Ovary (tissue), 9 donors: ENCODE data around the gene BNIP2. TPM values are rescaled to one million over a fixed set of nuclear protein-coding genes. Genes with fewer than 3 reads are reported as not detected.

Experiments used
- DNase-seq, 5 donors: peaks; one replicate each; pipeline ENCODE4 v3.0.0-alpha.2; 2019 to 2020
- H3K27ac ChIP-seq, 2 donors: fragments of 200-600 bp; one replicate each; pipeline versions ENCODE4 v1.5.1 to v1.8.0; 2019 to 2022
- H3K27me3 ChIP-seq: fragments of 200-600 bp; one replicate; pipeline ENCODE4 v1.8.0; 2022
- H3K36me3 ChIP-seq: fragments of 200-600 bp; sonication (generic); one replicate; pipeline ENCODE4 v1.5.1; 2019
- H3K4me1 ChIP-seq: one replicate; pipeline ENCODE4 v1.8.1; 2013; ENCODE audit warnings: mild to moderate bottlenecking, moderate library complexity; ENCODE audit not compliant: insufficient read depth
- H3K4me3 ChIP-seq: fragments of 200-600 bp; sonication (generic); one replicate; pipeline ENCODE4 v1.5.1; 2017
- H3K9me3 ChIP-seq, 2 donors: fragments of 200-600 bp in 1 of 2; sonication (generic) in 1 of 2; one replicate each; pipeline versions ENCODE4 v1.5.1 to v1.8.1; 2013 to 2019; ENCODE audit warnings: mild to moderate bottlenecking in 1 of 2, moderate library complexity in 1 of 2
- EP300 ChIP-seq: sonication (generic); formaldehyde crosslinking; IDR thresholded peaks from one replicate; pipeline ENCODE4 v1.6.1; 2017; ENCODE audit warnings: antibody characterized with exemption
- POLR2A ChIP-seq: fragments of 450-650 bp; IDR thresholded peaks from one replicate; pipeline ENCODE4 v1.6.1; 2017; ENCODE audit warnings: antibody characterized with exemption, mild to moderate bottlenecking, moderate library complexity
- WGBS, 3 donors: extraction: QIAGEN DNeasy Blood & Tissue Kit in 1 of 3; methylation state at CpG; one replicate each; pipeline versions ENCODE4 v1.1.5 to v1.1.7; 2013 to 2017; 5-methylcytosine and 5-hydroxymethylcytosine counted together
- intact Hi-C, 4 donors: fragments of 100-400 bp; cut with DNase I; formaldehyde crosslinking; loops; one replicate each; pipeline versions ENCODE4 v1.11.0 to v1.15.1; 2022 to 2023
- polyA plus RNA-seq, 2 donors: library from polyadenylated mRNA; stranded (reverse); fragments of 200-250 nt in 1 of 2; fragments of 350-450 nt in 1 of 2; fragmentation: Illumina TruSeq in 1 of 2; extraction: RNeasy Lipid Tissue Mini Kit (QIAGEN cat#74804) in 1 of 2; gene quantifications; one replicate each; pipeline ENCODE4 v1.2.3, GENCODE V29; 2013 to 2014
- total RNA-seq, 7 donors: library from RNA; depleted of rRNA in 2 of 7; stranded (reverse); fragments of >200 nt in 2 of 7; fragmentation: NEBNext Ultra II Directional in 3 of 7; extraction: Animal tissue kit (Norgen Biotek cat#: 25700) in 3 of 7; gene quantifications; one replicate each; pipeline versions ENCODE4 v1.1.0 to v1.2.4, GENCODE V29; 2016 to 2023
- TF ChIP-seq, protein P1 (sequence below), 3 donors: fragments of 450-650 bp in 2 of 3; fragments of 200-600 bp in 1 of 3; IDR thresholded peaks; one replicate each; pipeline versions ENCODE4 v1.5.1 to v1.8.0; 2016 to 2022; ENCODE audit warnings: antibody characterized with exemption in 3 of 3, mild to moderate bottlenecking in 1 of 3
- donor health status: DM: no; HTN: no; CAD: no; lungs with moderate emphysema.
- donor health status: DM: no; HTN: no; CAD: no.
- donor health status: Bipolar disorder and iron deficiency.
- donor health status: DM: yes; HTN: yes; CAD: no.
- donor health status: DM: no; HTN: no; CAD: no.
- donor health status: DM: yes; HTN: yes; CAD: no.

Gene BNIP2
- total and polyA plus RNA-seq, 9 donors = 31.3 to 71.4 (median 63.8) TPM

DNA sequence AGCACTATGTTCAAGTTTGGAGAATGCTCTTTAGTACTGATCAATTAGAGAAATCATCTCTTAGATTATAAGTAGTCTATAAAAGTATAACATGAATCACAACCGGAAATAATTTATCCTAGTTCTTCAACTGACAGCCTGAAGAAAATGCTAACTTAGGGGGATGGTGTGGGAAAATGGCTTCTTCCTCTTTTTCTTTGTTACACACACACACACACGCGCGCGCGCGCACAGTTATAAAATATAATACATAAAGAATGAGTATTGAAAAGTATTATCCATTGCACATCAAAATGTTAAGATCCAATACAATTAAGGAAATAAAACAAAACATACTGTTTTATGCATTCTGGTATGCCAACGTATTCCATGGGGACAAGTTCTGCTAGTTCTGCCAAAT, 20.6 kb downstream of the BNIP2 start:
- TF ChIP-seq, protein P1, sequence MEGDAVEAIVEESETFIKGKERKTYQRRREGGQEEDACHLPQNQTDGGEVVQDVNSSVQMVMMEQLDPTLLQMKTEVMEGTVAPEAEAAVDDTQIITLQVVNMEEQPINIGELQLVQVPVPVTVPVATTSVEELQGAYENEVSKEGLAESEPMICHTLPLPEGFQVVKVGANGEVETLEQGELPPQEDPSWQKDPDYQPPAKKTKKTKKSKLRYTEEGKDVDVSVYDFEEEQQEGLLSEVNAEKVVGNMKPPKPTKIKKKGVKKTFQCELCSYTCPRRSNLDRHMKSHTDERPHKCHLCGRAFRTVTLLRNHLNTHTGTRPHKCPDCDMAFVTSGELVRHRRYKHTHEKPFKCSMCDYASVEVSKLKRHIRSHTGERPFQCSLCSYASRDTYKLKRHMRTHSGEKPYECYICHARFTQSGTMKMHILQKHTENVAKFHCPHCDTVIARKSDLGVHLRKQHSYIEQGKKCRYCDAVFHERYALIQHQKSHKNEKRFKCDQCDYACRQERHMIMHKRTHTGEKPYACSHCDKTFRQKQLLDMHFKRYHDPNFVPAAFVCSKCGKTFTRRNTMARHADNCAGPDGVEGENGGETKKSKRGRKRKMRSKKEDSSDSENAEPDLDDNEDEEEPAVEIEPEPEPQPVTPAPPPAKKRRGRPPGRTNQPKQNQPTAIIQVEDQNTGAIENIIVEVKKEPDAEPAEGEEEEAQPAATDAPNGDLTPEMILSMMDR (IDR thresholded peaks at IDR 0.05) = no peak
- TF ChIP-seq POLR2A (no peak), EP300 (no peak)
- Histone ChIP-seq H3K4me1 (no peaks in the 10 kb centered on the region), H3K36me3 (no peaks in the 10 kb centered on the region), H3K27me3 (no peaks in the 10 kb centered on the region), H3K9me3 (no peaks in the 10 kb centered on the region), H3K27ac (no peak overlapping the region), H3K4me3 (no peak overlapping the region)
- DNase-seq = no peak
- intact Hi-C loops = no loop called here
- WGBS, 3 donors = 90 to 95% (median 90%) methylated on average over 8 of the region's 8 CpGs

DNA sequence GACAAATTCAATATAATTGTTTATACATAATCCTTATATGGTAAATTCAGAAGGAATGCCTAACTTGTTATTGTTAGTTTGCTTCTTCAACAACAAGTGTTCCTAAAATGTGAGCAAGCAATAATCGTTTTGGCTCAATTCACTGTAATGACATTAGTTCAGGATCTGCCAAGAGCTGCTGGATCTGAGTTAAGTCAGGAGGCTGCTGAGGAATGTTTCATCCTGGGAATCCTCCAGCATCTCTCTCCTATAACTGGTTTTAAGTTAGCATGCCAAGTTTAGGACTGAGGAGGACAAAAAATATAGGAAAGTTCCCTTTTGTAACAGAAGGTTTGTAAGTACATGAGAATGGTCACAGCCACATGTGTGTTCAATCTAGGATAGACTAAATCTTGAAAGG, 26.9 kb downstream of the BNIP2 start:
- no peak overlapping the region for H3K27ac ChIP-seq

GRCh38 chr15:59659366-59659765, 29.8 kb downstream of the BNIP2 start:
- DNase-seq = no peak
- no peaks in the 10 kb centered on the region for H3K36me3 ChIP-seq
- TF ChIP-seq POLR2A (no peak), EP300 (no peak)
- TF ChIP-seq, protein P1 (IDR thresholded peaks at IDR 0.05) = no peak
- H3K9me3 ChIP-seq = no peaks in the 10 kb centered on the region
- 45 to 64% (median 57%) methylated on average over 1 of the region's 1 CpG for WGBS, 3 donors
- no peaks in the 10 kb centered on the region for H3K27me3 ChIP-seq
- intact Hi-C loops = no loop called here
- no peak overlapping the region for H3K4me3 ChIP-seq
- H3K4me1 ChIP-seq = peaks cover 8% of the 10 kb centered on the region
- no peak overlapping the region for H3K27ac ChIP-seq

More for the DNA sequence above, 26.9 kb downstream of the BNIP2 start:
- Histone ChIP-seq H3K36me3 (no peaks in the 10 kb centered on the region), H3K4me1 (peaks cover 4% of the 10 kb centered on the region), H3K9me3 (no peaks in the 10 kb centered on the region), H3K4me3 (no peak overlapping the region), H3K27me3 (no peaks in the 10 kb centered on the region)
- TF ChIP-seq POLR2A (no peak), EP300 (no peak)
- TF ChIP-seq, protein P1 (IDR thresholded peaks at IDR 0.05) = no peak
- no peak for DNase-seq
- intact Hi-C loops = no loop called here
- WGBS, 3 donors = 0 to 10% (median 6%) methylated on average over 1 of the region's 1 CpG

DNA sequence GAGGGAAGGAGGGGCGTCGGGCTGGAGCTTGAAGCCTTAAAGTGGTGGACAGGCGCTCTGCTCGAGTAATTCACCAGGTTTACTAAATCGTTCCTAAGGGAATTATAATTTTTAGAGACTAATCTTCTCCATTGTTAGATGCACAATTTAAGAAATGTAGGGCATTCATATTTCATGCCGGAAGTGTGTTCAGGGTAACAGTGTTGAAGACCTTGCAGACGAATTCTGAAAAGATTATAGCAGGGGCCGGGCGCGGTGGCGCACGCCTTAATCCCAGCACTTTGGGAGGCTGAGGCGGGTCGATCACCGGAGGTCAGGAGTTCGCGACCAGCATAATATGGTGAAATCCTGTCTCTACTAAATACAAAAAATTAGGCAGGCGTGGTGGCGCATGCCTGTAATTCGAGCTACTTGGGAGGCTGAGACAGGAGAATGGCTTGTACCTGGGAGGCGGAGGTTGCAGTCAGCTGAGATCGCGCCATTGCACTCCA, 31.4 kb downstream of the BNIP2 start:
- H3K4me1 ChIP-seq = peaks cover 10% of the 10 kb centered on the region
- 27 to 39% (median 27%) methylated on average over 23 of the region's 23 CpGs for WGBS, 3 donors
- no peak for TF ChIP-seq POLR2A
- TF ChIP-seq, protein P1 (IDR thresholded peaks at IDR 0.05) = no peak
- no peak for TF ChIP-seq EP300
- H3K27me3 ChIP-seq = no peaks in the 10 kb centered on the region
- intact Hi-C loops = no loop called here
- H3K27ac ChIP-seq = no peak overlapping the region
- H3K36me3 ChIP-seq = no peaks in the 10 kb centered on the region
- DNase-seq = peak in 4 of 5 donors; percentile 15 to 57 (median 37)
- H3K9me3 ChIP-seq = no peaks in the 10 kb centered on the region
- H3K4me3 ChIP-seq = peak overlapping the region; percentile 88
